Fibroblast of pulmonary artery (primary cell): ENCODE data around the gene POLR3G.

Source experiments
- DNase-seq: peaks from one replicate; pipeline ENCODE4 v3.0.0-alpha.2; 2010; ENCODE audit warnings: low read depth
- H3K4me3 ChIP-seq: replicated peaks from 2 replicates; pipeline ENCODE4 v1.5.1; 2011; ENCODE audit warnings: low read depth, mild to moderate bottlenecking, control low read depth, low read length, moderate library complexity
- TF ChIP-seq, protein P1 (sequence below): IDR thresholded peaks from 2 replicates; pipeline ENCODE4 v1.5.1; 2011; ENCODE audit warnings: mild to moderate bottlenecking, control low read depth, low read length, inconsistent platforms; ENCODE audit errors: missing control alignments

The POLR3G gene, protein sequence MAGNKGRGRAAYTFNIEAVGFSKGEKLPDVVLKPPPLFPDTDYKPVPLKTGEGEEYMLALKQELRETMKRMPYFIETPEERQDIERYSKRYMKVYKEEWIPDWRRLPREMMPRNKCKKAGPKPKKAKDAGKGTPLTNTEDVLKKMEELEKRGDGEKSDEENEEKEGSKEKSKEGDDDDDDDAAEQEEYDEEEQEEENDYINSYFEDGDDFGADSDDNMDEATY

DNA sequence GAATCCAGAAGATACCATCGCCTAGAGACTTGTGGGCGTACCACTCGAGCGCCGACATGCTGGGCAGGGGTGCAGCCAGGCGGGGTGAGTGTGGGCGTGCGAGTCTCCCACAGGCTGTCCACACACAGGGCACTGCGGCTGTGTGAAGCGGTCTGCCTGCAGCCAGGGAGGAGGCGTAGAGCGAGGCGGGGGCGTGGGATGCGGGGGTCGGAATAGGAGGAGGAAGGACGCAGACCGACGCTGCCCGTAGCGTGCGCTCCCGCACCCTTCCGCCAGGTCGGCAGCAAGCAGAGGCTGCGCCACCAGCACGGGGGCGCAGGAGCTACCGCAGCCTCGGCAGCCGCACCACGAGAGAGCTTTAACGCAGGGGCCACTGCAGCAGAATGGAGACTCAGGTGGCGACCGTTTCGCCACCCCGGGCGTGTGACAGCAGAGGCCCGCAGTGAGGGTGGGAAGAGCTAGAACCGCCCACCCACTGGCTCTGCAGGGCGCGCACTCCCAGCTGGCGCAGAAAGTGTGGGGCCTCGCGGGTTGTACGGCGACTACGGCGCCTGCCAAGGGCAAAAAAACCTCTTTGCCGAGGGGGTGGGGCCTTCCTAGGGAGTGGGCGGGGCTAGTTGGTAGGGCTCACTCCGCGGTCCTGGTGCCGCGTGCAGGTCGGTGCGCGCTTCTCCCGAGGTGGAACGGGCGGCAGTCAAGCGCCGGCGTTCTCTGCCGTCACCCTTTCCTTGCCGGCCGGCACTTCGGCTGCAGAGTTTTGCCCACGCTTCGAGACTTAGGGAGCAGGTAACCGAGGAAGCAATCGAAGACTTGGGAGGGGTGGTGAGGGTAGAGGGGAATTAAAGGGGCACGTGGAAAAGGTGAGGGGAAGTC is at the start of gene POLR3G, which contains the start of gene MBLAC2:
POLR3G (plus strand) TSS at position 630 of the 873 bp plus-strand sequence. CDS start 10,704 bp downstream, outside the sequence.
MBLAC2 (minus strand) TSS at position 537 of the 873 bp plus-strand sequence; CDS start at position 58, 479 bp downstream.
- H3K4me3 ChIP-seq: peak within 1 kb of the TSS; percentile 87

GRCh38 chr5:90434116-90434714 is 40.4 kb upstream of the POLR3G start:
- H3K4me3 ChIP-seq: no peak overlapping the region
- DNase-seq: peak; percentile 65
- TF ChIP-seq, protein P1, sequence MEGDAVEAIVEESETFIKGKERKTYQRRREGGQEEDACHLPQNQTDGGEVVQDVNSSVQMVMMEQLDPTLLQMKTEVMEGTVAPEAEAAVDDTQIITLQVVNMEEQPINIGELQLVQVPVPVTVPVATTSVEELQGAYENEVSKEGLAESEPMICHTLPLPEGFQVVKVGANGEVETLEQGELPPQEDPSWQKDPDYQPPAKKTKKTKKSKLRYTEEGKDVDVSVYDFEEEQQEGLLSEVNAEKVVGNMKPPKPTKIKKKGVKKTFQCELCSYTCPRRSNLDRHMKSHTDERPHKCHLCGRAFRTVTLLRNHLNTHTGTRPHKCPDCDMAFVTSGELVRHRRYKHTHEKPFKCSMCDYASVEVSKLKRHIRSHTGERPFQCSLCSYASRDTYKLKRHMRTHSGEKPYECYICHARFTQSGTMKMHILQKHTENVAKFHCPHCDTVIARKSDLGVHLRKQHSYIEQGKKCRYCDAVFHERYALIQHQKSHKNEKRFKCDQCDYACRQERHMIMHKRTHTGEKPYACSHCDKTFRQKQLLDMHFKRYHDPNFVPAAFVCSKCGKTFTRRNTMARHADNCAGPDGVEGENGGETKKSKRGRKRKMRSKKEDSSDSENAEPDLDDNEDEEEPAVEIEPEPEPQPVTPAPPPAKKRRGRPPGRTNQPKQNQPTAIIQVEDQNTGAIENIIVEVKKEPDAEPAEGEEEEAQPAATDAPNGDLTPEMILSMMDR: peak; percentile 87

More for the DNA sequence above, at the start of gene POLR3G, which contains the start of gene MBLAC2:
- peak; percentile 95 for DNase-seq
- TF ChIP-seq, protein P1: peak; percentile 49

GRCh38 chr5:90437663-90438062 is 37.0 kb upstream of the POLR3G start:
- H3K4me3 ChIP-seq: no peak overlapping the region
- TF ChIP-seq, protein P1: no peak
- DNase-seq: no peak

GRCh38 chr5:90438100-90438499 is 36.6 kb upstream of the POLR3G start:
- TF ChIP-seq, protein P1: no peak
- DNase-seq: peak; percentile 50
- no peak overlapping the region for H3K4me3 ChIP-seq

DNA sequence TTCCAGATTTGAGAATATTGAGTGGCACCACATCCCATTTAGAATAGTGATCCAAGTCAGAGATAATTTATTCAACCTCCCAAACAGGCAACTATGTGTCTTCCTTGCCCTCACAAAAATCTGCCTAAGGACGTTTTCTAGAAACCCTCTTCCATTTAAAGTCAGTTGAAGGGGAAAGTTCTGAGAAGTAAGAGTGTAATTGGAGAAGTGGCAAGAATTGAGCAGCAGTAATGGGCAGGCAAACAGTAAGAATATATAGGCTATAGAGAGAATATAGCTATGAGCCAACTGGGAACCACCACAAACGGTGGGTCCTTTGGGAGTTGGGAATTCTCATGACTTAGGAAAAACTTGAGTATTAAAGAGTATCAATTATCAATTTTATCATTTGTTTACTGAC is 34.0 kb upstream of the POLR3G start:
- TF ChIP-seq, protein P1: no peak
- no peak overlapping the region for H3K4me3 ChIP-seq
- DNase-seq: no peak

DNA sequence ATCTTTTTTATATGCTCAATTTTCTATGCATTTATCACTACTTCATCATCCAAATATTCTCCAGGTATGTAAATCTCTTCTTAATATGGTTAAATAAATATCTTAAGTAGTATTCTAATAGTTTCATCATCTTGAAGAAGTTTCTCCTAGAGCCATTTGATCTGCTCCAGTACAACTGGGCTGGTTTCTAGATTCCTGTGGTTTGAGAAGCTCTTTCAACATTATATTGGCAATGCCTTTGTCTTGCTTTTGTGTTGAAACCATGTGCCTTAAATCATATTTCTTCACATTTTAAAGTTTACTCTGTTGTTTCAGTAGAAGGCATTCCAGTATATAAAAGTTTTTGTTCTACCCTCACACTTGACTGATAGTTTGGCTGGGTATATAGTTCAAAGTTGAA is 27.7 kb upstream of the POLR3G start:
- peak; percentile 59 for DNase-seq
- TF ChIP-seq, protein P1: no peak
- no peak overlapping the region for H3K4me3 ChIP-seq
